B cell (primary cell): ENCODE measurements around the gene CANT1.

ENCODE experiments used
- CTCF ChIP-seq: fragments of 200-600 bp; IDR thresholded peaks from one replicate; pipeline ENCODE4 v1.8.0; 2022; ENCODE audit warnings: antibody characterized with exemption, mild to moderate bottlenecking
- EZH2 ChIP-seq: IDR thresholded peaks from 2 replicates; pipeline ENCODE4 v1.6.1; 2012; ENCODE audit warnings: borderline replicate concordance, low read depth, mild to moderate bottlenecking, moderate library complexity, low read length; ENCODE audit not compliant: insufficient read depth, poor library complexity, severe bottlenecking

- TF ChIP-seq CTCF, result no peak
- TF ChIP-seq EZH2, result no peak
Measured at GRCh38 chr17:79027925-79028491, 18.4 kb upstream of the CANT1 start.
